Gastrocnemius medialis (tissue), 4 donors: ENCODE data around the gene CA14. TPM values are rescaled to one million over a fixed set of nuclear protein-coding genes. Genes with fewer than 3 reads are reported as not detected.
"Not testable (repeated sequence)": the region's sequence is repeated elsewhere in the genome, so short reads cannot be mapped to it uniquely, and the experiment has no call there.

ENCODE experiments used
- ATAC-seq, 2 donors: fragments of 150-250 bp; one replicate each; pipeline ENCODE4 v1.9.1; 2016
- DNase-seq, 2 donors: peaks; one replicate each; pipeline ENCODE4 v3.0.0-alpha.2; 2019
- H3K27ac ChIP-seq, 4 donors: fragments of 200-600 bp; sonication (generic); 1 replicate in 1 of 4; 2 replicates in 3 of 4; pipeline ENCODE4 v1.5.1; 2016 to 2018; ENCODE audit warnings: mild to moderate bottlenecking in 2 of 4, moderate library complexity in 1 of 4
- H3K27me3 ChIP-seq, 3 donors: fragments of 200-600 bp; sonication (generic) in 2 of 3; 1 replicate in 1 of 3; 2 replicates in 2 of 3; pipeline versions ENCODE4 v1.5.1 to v1.6.0; 2016 to 2019; ENCODE audit warnings: mild to moderate bottlenecking in 1 of 3, moderate library complexity in 1 of 3
- H3K36me3 ChIP-seq, 2 donors: fragments of 200-600 bp; sonication (generic) in 1 of 2; one replicate each; pipeline ENCODE4 v1.5.1; 2017 to 2018
- H3K4me1 ChIP-seq, 2 donors: fragments of 200-600 bp; sonication (generic) in 1 of 2; one replicate each; pipeline ENCODE4 v1.5.1; 2016 to 2017; ENCODE audit warnings: mild to moderate bottlenecking in 2 of 2
- H3K4me3 ChIP-seq, 4 donors: fragments of 200-600 bp; sonication (generic) in 3 of 4; 1 replicate in 1 of 4; 2 replicates in 3 of 4; pipeline ENCODE4 v1.5.1; 2016 to 2019; ENCODE audit warnings: mild to moderate bottlenecking in 2 of 4
- H3K9me3 ChIP-seq, 3 donors: fragments of 200-600 bp; sonication (generic) in 2 of 3; 1 replicate in 1 of 3; 2 replicates in 2 of 3; pipeline ENCODE4 v1.5.1; 2016 to 2019
- POLR2A ChIP-seq, 2 donors: fragments of 450-650 bp; IDR thresholded peaks; one replicate each; pipeline ENCODE4 v1.6.1; 2017; ENCODE audit warnings: antibody characterized with exemption in 2 of 2, mild to moderate bottlenecking in 2 of 2, moderate library complexity in 2 of 2
- in situ Hi-C, 4 donors: fragments of 200-750 bp; cut with MboI; loops; one replicate each; pipeline versions ENCODE4 v1.15.0 to v1.8.0; 2017; ENCODE audit warnings: low sequenced_read_pairs in 4 of 4
- intact Hi-C: fragments of 100-400 bp; cut with DNase I; formaldehyde crosslinking; loops from one replicate; pipeline ENCODE4 v1.15.1; 2023; ENCODE audit warnings: low total_unique reads
- total RNA-seq, 4 donors: library from RNA; depleted of rRNA; stranded (reverse); fragments of >200 nt; gene quantifications; one replicate each; pipeline versions ENCODE4 v1.1.0 to v1.2.3, GENCODE V29; 2016
- TF ChIP-seq, protein P1 (sequence below), 5 experiments: fragments of 450-650 bp in 3 of 5; fragments of 200-600 bp in 2 of 5; sonication (generic) in 2 of 5; IDR thresholded peaks in 4 of 5; conservative IDR thresholded peaks in 1 of 5; 1 replicate in 4 of 5; 2 replicates in 1 of 5; pipeline ENCODE4 v1.5.1; 2016 to 2019; ENCODE audit warnings: antibody characterized with exemption in 5 of 5, mild to moderate bottlenecking in 3 of 5, moderate library complexity in 3 of 5

CA14 gene
- total RNA-seq, 4 donors from 2014 or later = 0.20 to 3.8 (median 0.31) TPM; not detected in 1

DNA sequence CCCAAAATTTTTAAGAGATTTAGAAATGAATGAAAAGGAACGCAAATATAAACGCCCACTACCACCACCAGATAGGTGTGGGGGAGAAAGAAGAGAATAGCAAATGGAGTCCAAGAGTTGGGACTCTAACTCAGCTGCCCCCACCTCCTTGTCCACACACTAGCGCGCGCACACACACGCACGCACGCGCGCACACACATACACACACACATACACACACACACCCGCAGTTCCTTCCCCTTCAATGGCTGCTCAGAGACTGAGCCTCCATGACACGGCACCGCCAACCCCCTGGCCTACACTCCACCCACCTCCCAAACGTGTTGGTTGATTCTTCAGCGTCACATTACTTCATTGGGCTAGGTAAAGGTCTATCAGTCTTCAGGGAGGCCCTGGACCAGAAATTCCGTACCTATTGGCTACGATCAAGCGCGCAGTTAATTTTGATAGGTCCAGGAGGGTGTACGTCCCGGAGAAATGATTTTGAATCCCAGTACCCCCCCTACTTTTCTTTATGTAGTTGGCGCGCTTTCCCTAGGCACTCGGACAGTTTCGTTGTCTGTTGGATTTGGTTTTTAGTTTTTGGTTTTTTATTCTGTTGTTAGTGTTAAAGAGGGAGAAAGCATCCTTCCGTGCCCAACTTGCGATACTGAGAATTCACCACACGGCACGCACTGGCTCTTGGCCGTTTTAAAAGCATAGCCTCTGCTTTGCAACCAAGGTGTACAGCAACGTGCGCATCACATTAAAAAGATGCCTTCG, 21.5 kb upstream of the CA14 start, which contains the start of gene ANP32E:
ANP32E (minus strand) TSS at position 261 of the 762 bp plus-strand sequence. CDS start 326 bp downstream, outside the sequence.
- DNase-seq = peak; percentile 97 to 98
- peak within 1 kb of the TSS; percentile 83 to 89 (median 86) for H3K4me3 ChIP-seq
- ATAC-seq = peak; percentile 96 to 98
- H3K4me1 ChIP-seq = peaks cover 4 to 13% of the 10 kb centered on the region in 2 donors
- H3K36me3 ChIP-seq = peaks cover 0 to 2% of the 10 kb centered on the region in 2 donors
- in situ Hi-C loops = no loop called here
- no peaks in the 10 kb centered on the region for H3K27me3 ChIP-seq
- TF ChIP-seq, protein P1, sequence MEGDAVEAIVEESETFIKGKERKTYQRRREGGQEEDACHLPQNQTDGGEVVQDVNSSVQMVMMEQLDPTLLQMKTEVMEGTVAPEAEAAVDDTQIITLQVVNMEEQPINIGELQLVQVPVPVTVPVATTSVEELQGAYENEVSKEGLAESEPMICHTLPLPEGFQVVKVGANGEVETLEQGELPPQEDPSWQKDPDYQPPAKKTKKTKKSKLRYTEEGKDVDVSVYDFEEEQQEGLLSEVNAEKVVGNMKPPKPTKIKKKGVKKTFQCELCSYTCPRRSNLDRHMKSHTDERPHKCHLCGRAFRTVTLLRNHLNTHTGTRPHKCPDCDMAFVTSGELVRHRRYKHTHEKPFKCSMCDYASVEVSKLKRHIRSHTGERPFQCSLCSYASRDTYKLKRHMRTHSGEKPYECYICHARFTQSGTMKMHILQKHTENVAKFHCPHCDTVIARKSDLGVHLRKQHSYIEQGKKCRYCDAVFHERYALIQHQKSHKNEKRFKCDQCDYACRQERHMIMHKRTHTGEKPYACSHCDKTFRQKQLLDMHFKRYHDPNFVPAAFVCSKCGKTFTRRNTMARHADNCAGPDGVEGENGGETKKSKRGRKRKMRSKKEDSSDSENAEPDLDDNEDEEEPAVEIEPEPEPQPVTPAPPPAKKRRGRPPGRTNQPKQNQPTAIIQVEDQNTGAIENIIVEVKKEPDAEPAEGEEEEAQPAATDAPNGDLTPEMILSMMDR (IDR thresholded peaks at IDR 0.05 in 4 of 5, conservative IDR thresholded peaks at IDR 0.05 in 1 of 5) = peak in 4 of 5 experiments; percentile 10 to 25 (median 16)
- TF ChIP-seq POLR2A (IDR thresholded peaks at IDR 0.05) = peak; percentile 74 to 89
- no peaks in the 10 kb centered on the region for H3K9me3 ChIP-seq
- H3K27ac ChIP-seq = peak within 1 kb of the TSS; percentile 95 to 99 (median 98)
- intact Hi-C loops = loop anchor here (1.0 to 5.0 kb wide), 5 partner anchors 19 to 126 kb away; partner anchors contain the start of genes APH1A and RPRD2

DNA sequence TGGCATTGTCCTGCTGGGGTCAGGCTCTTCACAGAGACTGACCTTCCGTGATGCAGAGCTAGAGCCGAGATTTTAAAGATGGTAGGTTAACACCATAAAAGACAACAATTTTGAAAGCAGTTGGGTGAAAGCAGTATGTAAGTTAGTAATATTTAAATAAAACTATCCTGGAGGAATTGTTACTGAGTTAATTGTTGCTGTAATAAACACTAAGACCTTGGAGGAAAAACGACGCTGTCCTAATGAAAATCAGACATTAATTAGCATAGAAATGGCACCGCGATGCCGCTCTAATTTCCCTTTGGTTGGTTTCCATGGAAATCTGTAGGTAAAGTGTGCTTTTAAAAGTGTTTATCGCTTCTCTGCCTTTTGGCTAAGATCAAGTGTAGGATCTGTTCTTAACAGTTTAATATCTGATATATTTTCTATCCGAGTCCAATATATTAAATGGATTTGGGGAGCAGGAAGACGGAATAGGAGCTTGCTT, 20.9 kb upstream of the CA14 start:
- H3K9me3 ChIP-seq = no peaks in the 10 kb centered on the region
- no peak for TF ChIP-seq POLR2A (IDR thresholded peaks at IDR 0.05)
- TF ChIP-seq, protein P1 (IDR thresholded peaks at IDR 0.05 in 4 of 5, conservative IDR thresholded peaks at IDR 0.05 in 1 of 5) = no peak
- in situ Hi-C loops (no loop called here), intact Hi-C loops (loop anchor here (1.0 to 5.0 kb wide), 5 partner anchors 18 to 126 kb away; partner anchors contain the start of genes APH1A and RPRD2)
- H3K4me1 ChIP-seq = peaks cover 4 to 13% of the 10 kb centered on the region in 2 donors
- ATAC-seq (no peak), DNase-seq (no peak)
- H3K27ac ChIP-seq = peak overlapping the region; percentile 95 to 99 (median 98)
- H3K27me3 ChIP-seq = no peaks in the 10 kb centered on the region
- H3K36me3 ChIP-seq = no peaks in the 10 kb centered on the region
- H3K4me3 ChIP-seq = peak overlapping the region; percentile 82 to 89 (median 86)

DNA sequence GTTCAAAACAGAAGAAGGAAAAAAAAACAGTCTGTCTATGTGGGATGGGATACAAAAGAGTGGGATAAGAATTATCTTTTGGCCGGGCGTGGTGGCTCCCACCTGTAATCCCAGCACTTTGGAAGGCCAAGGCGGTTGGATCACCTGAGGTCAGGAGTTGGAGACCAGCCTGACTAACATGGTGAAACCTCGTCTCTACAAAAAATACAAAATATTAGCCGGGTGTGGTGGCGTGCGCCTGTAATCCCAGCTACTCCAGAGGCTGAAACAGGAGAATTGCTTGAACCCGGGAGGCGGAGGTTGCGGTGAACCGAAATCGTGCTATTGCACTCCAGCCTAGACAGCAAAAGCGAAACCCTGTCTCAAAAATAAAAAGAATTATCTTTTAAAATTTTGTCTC, 20.4 kb upstream of the CA14 start:
- H3K4me3 ChIP-seq, H3K36me3 ChIP-seq, DNase-seq, H3K9me3 ChIP-seq, ATAC-seq, in situ Hi-C loops, H3K27me3 ChIP-seq, H3K27ac ChIP-seq: not testable (repeated sequence)
- peaks cover 4 to 13% of the 10 kb centered on the region in 2 donors for H3K4me1 ChIP-seq
- intact Hi-C loops = loop anchor here (2.0 to 5.0 kb wide), 2 partner anchors 18 to 125 kb away; partner anchors contain the start of gene RPRD2

DNA sequence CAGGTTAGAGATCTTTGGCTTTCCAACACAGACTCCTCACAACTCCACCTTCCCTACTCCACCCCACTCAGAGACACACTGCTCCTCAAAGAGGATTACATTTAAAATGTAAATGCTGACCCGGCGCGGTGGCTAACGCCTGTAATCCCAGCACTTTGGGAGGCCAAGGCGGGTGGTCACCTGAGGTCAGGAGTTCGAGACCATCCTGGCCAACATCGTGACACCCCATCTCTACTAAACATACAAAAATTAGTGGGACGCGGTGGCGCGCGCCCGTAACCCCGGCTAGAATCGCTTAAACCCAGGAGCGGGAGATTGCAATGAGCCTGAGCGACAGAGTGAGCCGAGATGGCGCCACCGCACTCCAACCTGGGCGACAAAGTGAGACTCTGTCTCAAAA, 19.8 kb upstream of the CA14 start:
- in situ Hi-C loops (no loop called here), intact Hi-C loops (loop anchor here (2.0 to 5.0 kb wide), 2 partner anchors 17 to 125 kb away; partner anchors contain the start of gene RPRD2)
- ATAC-seq = no peak
- no peak overlapping the region for H3K27ac ChIP-seq
- H3K4me1 ChIP-seq = peaks cover 4 to 13% of the 10 kb centered on the region in 2 donors
- no peaks in the 10 kb centered on the region for H3K27me3 ChIP-seq
- no peak for TF ChIP-seq POLR2A (IDR thresholded peaks at IDR 0.05)
- TF ChIP-seq, protein P1 (IDR thresholded peaks at IDR 0.05 in 4 of 5, conservative IDR thresholded peaks at IDR 0.05 in 1 of 5) = no peak
- DNase-seq = no peak
- H3K4me3 ChIP-seq = no peak overlapping the region
- H3K36me3 ChIP-seq = no peaks in the 10 kb centered on the region
- no peaks in the 10 kb centered on the region for H3K9me3 ChIP-seq

DNA sequence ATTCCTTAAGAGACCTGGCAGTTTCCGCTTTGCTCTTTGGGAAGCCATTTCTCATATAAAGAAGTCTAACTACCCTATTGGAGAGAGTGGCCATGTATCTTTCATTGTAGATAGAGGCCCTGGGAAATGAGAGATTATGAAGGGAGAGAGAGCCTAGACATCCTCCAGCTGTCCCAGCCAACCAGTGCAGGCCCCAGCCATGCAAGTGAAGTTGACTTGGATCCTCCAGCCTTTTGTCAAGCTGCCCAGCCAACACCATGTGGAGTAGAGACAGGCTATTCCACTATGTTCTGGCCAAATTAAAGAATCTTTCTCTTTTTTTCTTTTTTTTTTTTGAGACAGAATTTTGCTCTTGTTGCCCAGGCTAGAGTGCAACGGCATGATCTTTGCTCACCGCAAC, 14.6 kb upstream of the CA14 start:
- Histone ChIP-seq H3K27me3 (no peaks in the 10 kb centered on the region), H3K4me3 (no peak overlapping the region), H3K9me3 (no peaks in the 10 kb centered on the region), H3K36me3 (no peaks in the 10 kb centered on the region), H3K27ac (no peak overlapping the region), H3K4me1 (no peaks in the 10 kb centered on the region)
- intact Hi-C loops (no loop called here), in situ Hi-C loops (no loop called here)
- ATAC-seq (no peak), DNase-seq (no peak)
- TF ChIP-seq, protein P1 (IDR thresholded peaks at IDR 0.05 in 4 of 5, conservative IDR thresholded peaks at IDR 0.05 in 1 of 5) = no peak
- TF ChIP-seq POLR2A (IDR thresholded peaks at IDR 0.05) = no peak
